GM13977 (cell line): ENCODE results near the gene METTL16.
"Not testable (repeated sequence)": the region's sequence is repeated elsewhere in the genome, so short reads cannot be mapped to it uniquely, and the experiment has no call there.

Experiments used
- DNase-seq: peaks from one replicate; pipeline ENCODE4 v3.0.0; 2012; ENCODE audit warnings: low spot score
- CTCF ChIP-seq: IDR thresholded peaks from 2 replicates; pipeline ENCODE4 v1.5.1; 2012; ENCODE audit warnings: mild to moderate bottlenecking, control low read depth; ENCODE audit not compliant: insufficient read depth; ENCODE audit errors: extremely low read depth, missing control alignments
- in situ Hi-C: fragments of 300-500 bp; cut with MboI; formaldehyde crosslinking; loops from one replicate; pipeline ENCODE4 v1.12.0; 2022; ENCODE audit warnings: low sequenced_read_pairs, low pct_unique_long_range_greater_than_20kb, mixed read lengths, inconsistent platforms; ENCODE audit not compliant: unreplicated experiment

Gene METTL16

GRCh38 chr17:2502871-2503580 lies 8.7 kb downstream of the METTL16 start:
- in situ Hi-C loops, result no loop called here
- DNase-seq, result no peak
- no peak for TF ChIP-seq CTCF

- no peak for DNase-seq
- TF ChIP-seq CTCF, result no peak
- in situ Hi-C loops, result no loop called here
These were observed 11.2 kb downstream of the METTL16 start for GRCh38 chr17:2500446-2500845.

- in situ Hi-C loops, DNase-seq: not testable (repeated sequence)
These were observed 22.4 kb downstream of the METTL16 start for GRCh38 chr17:2489286-2489685.

- in situ Hi-C loops, result no loop called here
- no peak for TF ChIP-seq CTCF
- DNase-seq, result no peak
These were observed 24.4 kb downstream of the METTL16 start for GRCh38 chr17:2487306-2487705.

- DNase-seq, in situ Hi-C loops: not testable (repeated sequence)
These were observed 25.0 kb downstream of the METTL16 start for GRCh38 chr17:2486709-2487108.

- TF ChIP-seq CTCF, result no peak
- in situ Hi-C loops, result no loop called here
- DNase-seq, result no peak
These were observed 25.7 kb downstream of the METTL16 start for GRCh38 chr17:2485970-2486369.

- no peak for DNase-seq
- in situ Hi-C loops, result no loop called here
- TF ChIP-seq CTCF, result no peak
These were observed 26.1 kb downstream of the METTL16 start for GRCh38 chr17:2485543-2485942.

GRCh38 chr17:2484876-2485275 lies 26.8 kb downstream of the METTL16 start:
- in situ Hi-C loops, result no loop called here
- no peak for DNase-seq
- no peak for TF ChIP-seq CTCF
